GM23338 (cell line): ENCODE measurements around the gene IRF2BP1. TPM values are rescaled to one million over a fixed set of nuclear protein-coding genes. Genes with fewer than 3 reads are reported as not detected.

Experiments
- ATAC-seq: fragments of 200-7000 bp; cut with Tn5 transposase; 3 replicates; pipeline ENCODE4 v1.9.1; 2020
- DNase-seq: peaks from one replicate; pipeline ENCODE4 v3.0.0-alpha.2; 2015; ENCODE audit warnings: low spot score
- H2AFZ ChIP-seq: fragments of 200-600 bp; sonication (generic); 2 replicates; pipeline ENCODE4 v1.8.0; 2016; ENCODE audit warnings: antibody characterized with exemption, mild to moderate bottlenecking, moderate library complexity
- H3F3A ChIP-seq: fragments of 200-600 bp; sonication (generic); replicated peaks from 2 replicates; pipeline ENCODE4 v1.8.0; 2017; ENCODE audit warnings: antibody characterized with exemption, mixed run types, low read depth
- H3K27ac ChIP-seq: fragments of 200-600 bp; sonication (generic); 2 replicates; pipeline ENCODE4 v1.6.1; 2016; ENCODE audit warnings: low read depth
- H3K27me3 ChIP-seq: fragments of 200-600 bp; sonication (generic); 2 replicates; pipeline ENCODE4 v1.8.0; 2016; ENCODE audit warnings: mild to moderate bottlenecking, mixed run types, moderate library complexity; ENCODE audit not compliant: insufficient read depth
- H3K36me3 ChIP-seq: fragments of 200-600 bp; sonication (generic); 2 replicates; pipeline ENCODE4 v1.8.0; 2016; ENCODE audit warnings: mild to moderate bottlenecking; ENCODE audit not compliant: insufficient read depth
- H3K4me1 ChIP-seq: fragments of 200-600 bp; sonication (generic); 2 replicates; pipeline ENCODE4 v1.8.0; 2016; ENCODE audit warnings: mild to moderate bottlenecking, moderate library complexity; ENCODE audit not compliant: insufficient read depth
- H3K4me2 ChIP-seq: fragments of 200-600 bp; sonication (generic); 2 replicates; pipeline ENCODE4 v1.7.1; 2017; ENCODE audit warnings: mixed run types
- H3K4me3 ChIP-seq: fragments of 200-600 bp; sonication (generic); 2 replicates; pipeline ENCODE4 v1.6.1; 2016; ENCODE audit warnings: mixed run types
- H3K79me2 ChIP-seq: fragments of 200-600 bp; sonication (generic); replicated peaks from 2 replicates; pipeline ENCODE4 v1.8.0; 2017; ENCODE audit warnings: mild to moderate bottlenecking; ENCODE audit not compliant: insufficient read depth
- H3K9me2 ChIP-seq: fragments of 200-600 bp; sonication (generic); 2 replicates; pipeline ENCODE4 v1.8.0; 2017; ENCODE audit not compliant: insufficient read depth
- H4K20me1 ChIP-seq: fragments of 200-600 bp; sonication (generic); replicated peaks from 2 replicates; pipeline ENCODE4 v1.8.0; 2017; ENCODE audit warnings: mild to moderate bottlenecking; ENCODE audit not compliant: insufficient read depth
- H3K27ac Mint-ChIP-seq: 2 replicates; pipeline ENCODE4 v1.8.0; 2020; ENCODE audit warnings: inconsistent platforms, mild to moderate bottlenecking, moderate library complexity, mixed read lengths
- H3K27me3 Mint-ChIP-seq: 3 replicates; pipeline ENCODE4 v1.8.0; 2022; ENCODE audit warnings: low read depth, mild to moderate bottlenecking, moderate library complexity, mixed read lengths, inconsistent platforms; ENCODE audit not compliant: insufficient read depth, poor library complexity
- H3K36me3 Mint-ChIP-seq: 3 replicates; pipeline ENCODE4 v1.8.0; 2021; ENCODE audit warnings: low read depth, mild to moderate bottlenecking, inconsistent platforms, moderate library complexity, mixed read lengths
- H3K4me1 Mint-ChIP-seq: 3 replicates; pipeline ENCODE4 v1.8.0; 2020; ENCODE audit warnings: mild to moderate bottlenecking, inconsistent platforms, mixed read lengths
- H3K4me3 Mint-ChIP-seq: 3 replicates; pipeline ENCODE4 v1.8.0; 2021; ENCODE audit warnings: moderate library complexity, mild to moderate bottlenecking, inconsistent platforms, mixed read lengths
- H3K9me3 Mint-ChIP-seq: 3 replicates; pipeline ENCODE4 v1.8.0; 2020; ENCODE audit warnings: moderate library complexity, mild to moderate bottlenecking, inconsistent platforms, mixed read lengths
- CTCF ChIP-seq, 2 experiments: fragments of 200-600 bp in 1 of 2; sonication (generic) in 1 of 2; conservative IDR thresholded peaks; 2 replicates each; pipeline versions ENCODE4 v1.5.1 to v1.6.1; 2016 to 2017; ENCODE audit warnings: antibody characterized with exemption in 2 of 2, low read depth in 2 of 2, mild to moderate bottlenecking in 2 of 2, moderate library complexity in 1 of 2
- EZH2phosphoT487 ChIP-seq: fragments of 200-600 bp; sonication (generic); IDR thresholded peaks from one replicate; pipeline ENCODE4 v1.8.1; 2018; ENCODE audit warnings: antibody characterized with exemption; ENCODE audit not compliant: unreplicated experiment
- JUNB ChIP-seq: IDR thresholded peaks from one replicate; pipeline ENCODE4 v1.6.1; 2016; ENCODE audit warnings: antibody characterized with exemption; ENCODE audit not compliant: unreplicated experiment
- NANOG ChIP-seq: IDR thresholded peaks from 2 replicates; pipeline ENCODE4 v1.6.1; 2016; ENCODE audit warnings: antibody characterized with exemption, borderline replicate concordance
- POLR2AphosphoS5 ChIP-seq: IDR thresholded peaks from 2 replicates; pipeline ENCODE4 v1.6.1; 2016; ENCODE audit warnings: antibody characterized with exemption, low read depth
- REST ChIP-seq: IDR thresholded peaks from one replicate; pipeline ENCODE4 v1.6.1; 2018; ENCODE audit warnings: antibody characterized with exemption; ENCODE audit not compliant: unreplicated experiment
- STAT1 ChIP-seq: IDR thresholded peaks from one replicate; pipeline ENCODE4 v1.6.1; 2016; ENCODE audit warnings: antibody characterized with exemption; ENCODE audit not compliant: unreplicated experiment
- ZNF331 ChIP-seq: fragments of 250-450 bp; sonication (Bioruptor Pico); IDR thresholded peaks from 2 replicates; pipeline ENCODE4 v1.5.0; 2020; ENCODE audit warnings: low read depth, mild to moderate bottlenecking, moderate library complexity
- polyA plus RNA-seq: library from polyadenylated mRNA; unstranded; fragments of >200 nt; fragmentation: Nextera tagmentation; extraction: Ambion mirVana; gene quantifications from 2 replicates; pipeline ENCODE4 v1.2.1, GENCODE V29; 2016
- total RNA-seq: library from RNA; depleted of rRNA; stranded (reverse); fragments of >200 nt; shearing (Covaris generic); gene quantifications from 2 replicates; pipeline ENCODE4 v1.2.3, GENCODE V29; 2014

IRF2BP1 gene
- total and polyA plus RNA-seq, 2 experiments from 2014 or later = 10.4 to 41.6 TPM

GRCh38 chr19:45899253-45899652, 13.3 kb upstream of the IRF2BP1 start (continued):
- TF ChIP-seq REST (no peak), EZH2phosphoT487 (no peak), JUNB (no peak), CTCF (conservative IDR thresholded peaks at IDR 0.05; ENCODE audit: low read depth in 2 of 2) (no peak), POLR2AphosphoS5 (no peak)

DNA sequence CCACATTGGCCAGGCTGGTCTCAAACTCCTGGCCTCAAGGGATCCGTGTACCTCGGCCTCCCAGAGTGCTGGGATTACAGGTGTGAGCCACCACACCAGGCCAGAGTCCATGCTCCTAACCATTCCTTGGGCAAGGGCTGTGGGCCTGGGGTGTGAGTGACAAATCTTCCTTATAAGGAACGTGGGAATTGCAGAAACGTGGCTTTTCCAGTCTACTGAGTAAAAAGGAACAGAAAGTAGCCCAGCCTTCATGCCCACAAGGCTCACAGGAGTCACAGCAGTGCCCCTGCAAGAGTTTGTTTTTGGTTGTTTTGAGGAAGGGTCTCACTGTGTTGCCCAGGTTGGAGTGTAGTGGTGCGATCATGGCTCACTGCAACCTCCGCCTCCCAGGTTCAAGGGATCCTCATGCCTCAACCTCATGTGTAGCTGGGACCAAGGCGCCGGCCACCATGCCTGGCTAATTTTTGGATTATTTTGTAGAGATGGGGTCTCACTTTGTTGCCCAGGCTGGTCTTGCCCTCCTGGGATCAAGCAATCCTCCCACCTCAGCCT, 11.4 kb upstream of the IRF2BP1 start:
- Histone ChIP-seq H3K4me3 (no peak overlapping the region), H3K36me3 (no peaks in the 10 kb centered on the region), H3K4me2 (no peak overlapping the region), H4K20me1 (no peaks in the 10 kb centered on the region; the same call in none of the 2 replicates), H2AFZ (no peak overlapping the region), H3K9me2 (no peaks in the 10 kb centered on the region), H3K27me3 (peaks cover 23% of the 10 kb centered on the region), H3K4me1 (peaks cover 10% of the 10 kb centered on the region; the same call in 1 of the 2 replicates), H3K79me2 (no peaks in the 10 kb centered on the region), H3K27ac (no peak overlapping the region), H3F3A (peaks cover 12% of the 10 kb centered on the region; the same call in 1 of the 2 replicates)
- peaks cover 29% of the 10 kb centered on the region for H3K36me3 Mint-ChIP-seq
- DNase-seq (no peak), ATAC-seq (no peak)
- peaks cover 11% of the 10 kb centered on the region for H3K4me1 Mint-ChIP-seq
- H3K9me3 Mint-ChIP-seq = no peaks in the 10 kb centered on the region; the same call in 2 of the 3 replicates
- no peak overlapping the region for H3K4me3 Mint-ChIP-seq
- no peak overlapping the region for H3K27ac Mint-ChIP-seq
- peaks cover 22% of the 10 kb centered on the region for H3K27me3 Mint-ChIP-seq
- TF ChIP-seq NANOG = no peak
- no peak for TF ChIP-seq STAT1
- TF ChIP-seq ZNF331 (CRISPR knock-in tag) = no peak
- TF ChIP-seq CTCF (conservative IDR thresholded peaks at IDR 0.05; ENCODE audit: low read depth in 2 of 2) = no peak
- no peak for TF ChIP-seq REST
